ENCODE data around the gene CTSS.

CTSS gene

GRCh38 chr1:150696995-150697927 lies 68.3 kb downstream of the CTSS start, which contains the start of gene GOLPH3L:
TSS of gene GOLPH3L (minus strand) at chr1:150697154. CDS start at chr1:150694838, 2,316 bp downstream.
- Histone ChIP-seq H3K4me2 (ENCODE audit: insufficient read depth, low read length) (peak within 1 kb of the TSS; percentile 85), H3K9ac (ENCODE audit: low read depth, low read length) (peak within 1 kb of the TSS; percentile 61), H4K20me1 (ENCODE audit: insufficient read depth, low read length) (no peaks in the 10 kb centered on the region), H3K4me3 (ENCODE audit: low read depth in 1 of 2, low read length in 2 of 2) (peak within 1 kb of the TSS; percentile 96 to 97), H2AFZ (ENCODE audit: low read depth, low read length) (peak within 1 kb of the TSS; percentile 91), H3K9me3 (ENCODE audit: insufficient read depth, low read length, severe bottlenecking) (no peaks in the 10 kb centered on the region), H3K4me1 (ENCODE audit: insufficient read depth, low read length) (peaks cover 30% of the 10 kb centered on the region), H3K27ac (ENCODE audit: low read length) (peak within 1 kb of the TSS; percentile 84), H3K79me2 (ENCODE audit: insufficient read depth, low read length) (peaks cover 34% of the 10 kb centered on the region), H3K27me3 (ENCODE audit: insufficient read depth, low read length, poor library complexity) (peaks cover 4% of the 10 kb centered on the region), H3K36me3 (ENCODE audit: insufficient read depth, low read length) (peaks cover 25% of the 10 kb centered on the region)
- DNase-seq: peak; percentile 97
- peak; percentile 99 for ATAC-seq (ENCODE audit: insufficient read depth, low read depth)
- no peak for TF ChIP-seq CTCF (IDR thresholded peaks at IDR 0.05; ENCODE audit: borderline replicate concordance, extremely low read depth, low read length, poor library complexity, severe bottlenecking)
- no peak for TF ChIP-seq EZH2 (IDR thresholded peaks at IDR 0.05; ENCODE audit: borderline replicate concordance, low read depth, low read length, severe bottlenecking)

- H3K9me3 ChIP-seq (ENCODE audit: insufficient read depth, low read length, severe bottlenecking): no peaks in the 10 kb centered on the region
- peaks cover 30% of the 10 kb centered on the region for H3K4me1 ChIP-seq (ENCODE audit: insufficient read depth, low read length)
- H3K9ac ChIP-seq (ENCODE audit: low read depth, low read length): peak overlapping the region; percentile 61
- TF ChIP-seq EZH2 (IDR thresholded peaks at IDR 0.05; ENCODE audit: borderline replicate concordance, low read depth, low read length, severe bottlenecking) (no peak), CTCF (IDR thresholded peaks at IDR 0.05; ENCODE audit: borderline replicate concordance, extremely low read depth, low read length, poor library complexity, severe bottlenecking) (no peak)
- H3K27ac ChIP-seq (ENCODE audit: low read length): peak overlapping the region; percentile 84
- H3K27me3 ChIP-seq (ENCODE audit: insufficient read depth, low read length, poor library complexity): peaks cover 4% of the 10 kb centered on the region
- DNase-seq: no peak
- no peaks in the 10 kb centered on the region for H4K20me1 ChIP-seq (ENCODE audit: insufficient read depth, low read length)
- peak overlapping the region; percentile 96 to 97 for H3K4me3 ChIP-seq (ENCODE audit: low read depth in 1 of 2, low read length in 2 of 2)
- no peak for ATAC-seq (ENCODE audit: insufficient read depth, low read depth)
- H3K79me2 ChIP-seq (ENCODE audit: insufficient read depth, low read length): peaks cover 34% of the 10 kb centered on the region
- peak overlapping the region; percentile 85 for H3K4me2 ChIP-seq (ENCODE audit: insufficient read depth, low read length)
- peak overlapping the region; percentile 91 for H2AFZ ChIP-seq (ENCODE audit: low read depth, low read length)
- H3K36me3 ChIP-seq (ENCODE audit: insufficient read depth, low read length): peaks cover 31% of the 10 kb centered on the region
These were observed 69.0 kb downstream of the CTSS start for GRCh38 chr1:150696590-150696989.

GRCh38 chr1:150696162-150696561 lies 69.4 kb downstream of the CTSS start:
- Histone ChIP-seq H3K27ac (ENCODE audit: low read length) (peak overlapping the region; percentile 84; the same call in 1 of the 2 replicates), H3K4me3 (ENCODE audit: low read depth in 1 of 2, low read length in 2 of 2) (peak overlapping the region; percentile 96 to 97; a peak in 3 of 4 replicates), H3K27me3 (ENCODE audit: insufficient read depth, low read length, poor library complexity) (peaks cover 2% of the 10 kb centered on the region), H3K36me3 (ENCODE audit: insufficient read depth, low read length) (peaks cover 35% of the 10 kb centered on the region), H2AFZ (ENCODE audit: low read depth, low read length) (0 out of 2 replicates have a peak overlapping the region, but pooled peaks have one; percentile 34), H3K9me3 (ENCODE audit: insufficient read depth, low read length, severe bottlenecking) (no peaks in the 10 kb centered on the region), H3K4me1 (ENCODE audit: insufficient read depth, low read length) (peaks cover 30% of the 10 kb centered on the region), H3K79me2 (ENCODE audit: insufficient read depth, low read length) (peaks cover 37% of the 10 kb centered on the region), H4K20me1 (ENCODE audit: insufficient read depth, low read length) (no peaks in the 10 kb centered on the region), H3K4me2 (ENCODE audit: insufficient read depth, low read length) (peak overlapping the region; percentile 85), H3K9ac (ENCODE audit: low read depth, low read length) (peak overlapping the region; percentile 61)
- ATAC-seq (ENCODE audit: insufficient read depth, low read depth) (no peak), DNase-seq (no peak)
- TF ChIP-seq CTCF (IDR thresholded peaks at IDR 0.05; ENCODE audit: borderline replicate concordance, extremely low read depth, low read length, poor library complexity, severe bottlenecking) (no peak), EZH2 (IDR thresholded peaks at IDR 0.05; ENCODE audit: borderline replicate concordance, low read depth, low read length, severe bottlenecking) (no peak)

Data from DND-41 (cell line).